Endothelial cell of umbilical vein (primary cell): ENCODE results near the gene SGTA.

Experiments
- EZH2 ChIP-seq: IDR thresholded peaks from 2 replicates; pipeline ENCODE4 v1.6.1; 2012; ENCODE audit warnings: borderline replicate concordance, low read depth, mild to moderate bottlenecking, moderate library complexity, low read length, inconsistent platforms; ENCODE audit not compliant: severe bottlenecking
- JUN ChIP-seq: IDR thresholded peaks from 2 replicates; pipeline ENCODE4 v1.6.1; 2011; ENCODE audit warnings: borderline replicate concordance, low read depth; ENCODE audit not compliant: insufficient read length, insufficient read depth
- MYC ChIP-seq: IDR thresholded peaks from one replicate; pipeline ENCODE4 v1.6.1; 2011; ENCODE audit warnings: mild to moderate bottlenecking, low read depth, low read length
- POLR2A ChIP-seq: IDR thresholded peaks from 2 replicates; pipeline ENCODE4 v1.6.1; 2012; ENCODE audit warnings: low read depth, mild to moderate bottlenecking, control low read depth, low read length
- POLR2AphosphoS5 ChIP-seq: IDR thresholded peaks from 2 replicates; pipeline ENCODE4 v1.6.1; 2012; ENCODE audit warnings: low read depth, mild to moderate bottlenecking, control low read depth, low read length, moderate library complexity; ENCODE audit not compliant: insufficient read depth
- TF ChIP-seq, protein P1 (sequence below), 2 donors: IDR thresholded peaks; 1 replicate in 1 of 2; 2 replicates in 1 of 2; pipeline ENCODE4 v1.5.1; 2011; ENCODE audit warnings: low read length in 2 of 2, mild to moderate bottlenecking in 2 of 2, moderate library complexity in 2 of 2, control low read depth in 1 of 2, inconsistent platforms in 1 of 2, low read depth in 1 of 2; ENCODE audit not compliant: insufficient read depth in 1 of 2; ENCODE audit errors: extremely low read depth in 1 of 2
- TF ChIP-seq, protein P2 (sequence below): IDR thresholded peaks from 2 replicates; pipeline ENCODE4 v1.6.1; 2011; ENCODE audit not compliant: insufficient read depth, insufficient read length

DNA sequence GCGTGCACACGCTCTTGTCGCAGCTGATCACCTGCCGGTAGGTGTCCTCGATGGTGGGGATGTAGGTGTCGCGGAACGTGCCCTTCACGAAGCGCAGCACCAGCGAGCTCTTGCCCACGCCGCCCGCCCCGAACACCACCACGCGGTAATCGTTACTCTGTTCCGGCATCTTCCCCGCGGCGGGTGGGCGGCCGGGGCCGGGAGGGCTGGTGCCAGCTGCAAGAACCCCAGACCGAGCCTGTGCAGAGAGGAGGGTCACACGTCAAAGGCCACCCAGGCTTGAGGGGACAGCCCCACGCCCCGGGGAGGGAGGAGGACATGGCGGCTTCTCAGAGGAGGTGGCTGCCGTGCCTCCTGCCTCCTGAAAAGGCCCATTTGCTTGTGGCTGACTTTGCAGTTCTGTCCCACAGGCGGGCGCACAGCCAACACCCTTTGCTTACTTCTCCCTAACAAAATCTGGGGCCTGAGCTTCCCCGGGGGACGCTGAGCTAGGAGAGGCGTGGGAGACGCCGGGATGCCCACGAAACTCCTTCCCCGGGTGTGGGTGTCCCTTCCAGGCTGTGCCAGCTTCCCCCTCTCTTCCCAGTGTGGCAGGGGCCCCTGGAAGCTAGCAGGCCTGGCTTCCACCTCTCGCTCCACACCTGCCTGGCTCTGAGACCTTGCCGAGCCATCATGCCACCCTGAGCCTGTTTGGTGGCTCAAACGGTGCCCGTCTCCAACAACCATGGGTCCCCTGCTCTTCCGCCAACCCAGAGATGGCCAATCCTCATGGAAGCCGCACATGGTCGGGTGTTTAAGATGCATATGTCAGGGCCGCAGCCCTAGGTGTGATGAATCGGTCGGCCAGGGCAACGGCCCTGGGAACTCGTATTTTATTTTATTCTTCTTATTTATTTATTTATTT, 65.2 kb downstream of the SGTA start:
- TF ChIP-seq, protein P1, sequence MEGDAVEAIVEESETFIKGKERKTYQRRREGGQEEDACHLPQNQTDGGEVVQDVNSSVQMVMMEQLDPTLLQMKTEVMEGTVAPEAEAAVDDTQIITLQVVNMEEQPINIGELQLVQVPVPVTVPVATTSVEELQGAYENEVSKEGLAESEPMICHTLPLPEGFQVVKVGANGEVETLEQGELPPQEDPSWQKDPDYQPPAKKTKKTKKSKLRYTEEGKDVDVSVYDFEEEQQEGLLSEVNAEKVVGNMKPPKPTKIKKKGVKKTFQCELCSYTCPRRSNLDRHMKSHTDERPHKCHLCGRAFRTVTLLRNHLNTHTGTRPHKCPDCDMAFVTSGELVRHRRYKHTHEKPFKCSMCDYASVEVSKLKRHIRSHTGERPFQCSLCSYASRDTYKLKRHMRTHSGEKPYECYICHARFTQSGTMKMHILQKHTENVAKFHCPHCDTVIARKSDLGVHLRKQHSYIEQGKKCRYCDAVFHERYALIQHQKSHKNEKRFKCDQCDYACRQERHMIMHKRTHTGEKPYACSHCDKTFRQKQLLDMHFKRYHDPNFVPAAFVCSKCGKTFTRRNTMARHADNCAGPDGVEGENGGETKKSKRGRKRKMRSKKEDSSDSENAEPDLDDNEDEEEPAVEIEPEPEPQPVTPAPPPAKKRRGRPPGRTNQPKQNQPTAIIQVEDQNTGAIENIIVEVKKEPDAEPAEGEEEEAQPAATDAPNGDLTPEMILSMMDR (IDR thresholded peaks at IDR 0.05; ENCODE audit: extremely low read depth in 1 of 2, insufficient read depth in 1 of 2, low read depth in 1 of 2, low read length in 2 of 2): no peak
- TF ChIP-seq POLR2A: no peak
- TF ChIP-seq POLR2AphosphoS5: no peak
- TF ChIP-seq, protein P2, sequence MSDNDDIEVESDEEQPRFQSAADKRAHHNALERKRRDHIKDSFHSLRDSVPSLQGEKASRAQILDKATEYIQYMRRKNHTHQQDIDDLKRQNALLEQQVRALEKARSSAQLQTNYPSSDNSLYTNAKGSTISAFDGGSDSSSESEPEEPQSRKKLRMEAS: no peak
- no peak for TF ChIP-seq MYC
- no peak for TF ChIP-seq EZH2
- TF ChIP-seq JUN: no peak
